C4-2B (cell line): ENCODE measurements around the gene GALNS.

Source experiments
- CTCF ChIP-seq: fragments of 450-650 bp; conservative IDR thresholded peaks from 2 replicates; pipeline ENCODE4 v1.5.1; 2017; ENCODE audit warnings: mild to moderate bottlenecking
- ZFX ChIP-seq: fragments of 450-650 bp; IDR thresholded peaks from 2 replicates; pipeline ENCODE4 v1.6.1; 2017

GRCh38 chr16:88793251-88793954, 63.3 kb downstream of the GALNS start:
- TF ChIP-seq ZFX (no peak), CTCF (no peak)
